H1 (cell line): ENCODE measurements around the gene SCN8A. TPM values are rescaled to one million over a fixed set of nuclear protein-coding genes. Genes with fewer than 3 reads are reported as not detected.

ENCODE experiments used
- CHD1 ChIP-seq: IDR thresholded peaks from 2 replicates; pipeline ENCODE4 v1.6.1; 2012; ENCODE audit warnings: low read depth, low read length, improper control_type of control experiment
- MAX ChIP-seq: IDR thresholded peaks from 2 replicates; pipeline ENCODE4 v1.6.1; 2012; ENCODE audit warnings: inconsistent platforms
- SIN3A ChIP-seq, 2 experiments: IDR thresholded peaks in 1 of 2; conservative IDR thresholded peaks in 1 of 2; 2 replicates each; pipeline ENCODE4 v1.6.1; 2011 to 2012; ENCODE audit warnings: low read length in 2 of 2, improper control_type of control experiment in 1 of 2, low read depth in 1 of 2, mild to moderate bottlenecking in 1 of 2
- TAF7 ChIP-seq: optimal IDR thresholded peaks from 2 replicates; pipeline ENCODE3; 2011; ENCODE audit warnings: low read depth, mild to moderate bottlenecking, inconsistent platforms, low read length, moderate library complexity, borderline replicate concordance
- YY1 ChIP-seq: IDR thresholded peaks from 2 replicates; pipeline ENCODE4 v1.6.1; 2011; ENCODE audit warnings: low read depth, mild to moderate bottlenecking, low read length
- polyA plus RNA-seq, 7 experiments: library from polyadenylated mRNA; depleted of rRNA in 3 of 7; stranded (reverse) in 5 of 7; unstranded in 2 of 7; fragments of >200 nt in 5 of 7; fragments of 200-250 nt in 2 of 7; gene quantifications; 1 replicate in 5 of 7; 2 replicates in 1 of 7; 4 replicates in 1 of 7; pipeline versions ENCODE4 v1.2.1 to v1.2.3, GENCODE V29; 2011 to 2013; ENCODE audit warnings: missing spikeins in 2 of 7, mixed read lengths in 2 of 7
- total RNA-seq: library from RNA; stranded (reverse); fragmentation: NEBNext Ultra II Directional; extraction: Animal tissue kit (Norgen Biotek cat#: 25700); gene quantifications from 2 replicates; pipeline ENCODE4 v1.2.1, GENCODE V29; 2021

SCN8A gene
- total and polyA plus RNA-seq, 2 of the 8 experiments (the other 6 are each of a cell fraction or from before 2014, with no cell fraction given): 6.3 to 10.7 TPM

- no peak for TF ChIP-seq YY1
- TF ChIP-seq MAX: no peak
- TF ChIP-seq CHD1: no peak
- no peak for TF ChIP-seq TAF7
- no peak for TF ChIP-seq SIN3A (conservative IDR thresholded peaks at IDR 0.05 in 1 of 2, IDR thresholded peaks at IDR 0.05 in 1 of 2; ENCODE audit: low read depth in 1 of 2, low read length in 2 of 2)
Measured at GRCh38 chr12:51593021-51593420, 2.0 kb downstream of the SCN8A start (continued).
